Activated naive CD4-positive, alpha-beta T cell treated with anti-CD3 and anti-CD28 coated beads, Interleukin-2, amount 50 U/mL, for 24 hours (primary cell): ENCODE results near the gene TMEM125.

Experiments
- H3K27ac Mint-ChIP-seq: one replicate; pipeline ENCODE4 v1.8.0; 2021; ENCODE audit warnings: mild to moderate bottlenecking, mixed read lengths
- H3K27me3 Mint-ChIP-seq: one replicate; pipeline ENCODE4 v1.8.0; 2021; ENCODE audit warnings: mixed read lengths
- H3K36me3 Mint-ChIP-seq: one replicate; pipeline ENCODE4 v1.8.0; 2021; ENCODE audit warnings: mixed read lengths
- H3K4me1 Mint-ChIP-seq: one replicate; pipeline ENCODE4 v1.8.0; 2021; ENCODE audit warnings: mixed read lengths
- H3K4me3 Mint-ChIP-seq: one replicate; pipeline ENCODE4 v1.8.0; 2021; ENCODE audit warnings: mild to moderate bottlenecking, mixed read lengths
- H3K9me3 Mint-ChIP-seq: one replicate; pipeline ENCODE4 v1.8.0; 2021; ENCODE audit warnings: mixed read lengths

Gene TMEM125

GRCh38 chr1:43238991-43239469, 30.8 kb upstream of the TMEM125 start:
- H3K27me3 Mint-ChIP-seq, result no peaks in the 10 kb centered on the region
- H3K9me3 Mint-ChIP-seq, result peaks cover 4% of the 10 kb centered on the region
- no peaks in the 10 kb centered on the region for H3K36me3 Mint-ChIP-seq
- H3K4me1 Mint-ChIP-seq, result no peaks in the 10 kb centered on the region
- no peak overlapping the region for H3K27ac Mint-ChIP-seq
- no peak overlapping the region for H3K4me3 Mint-ChIP-seq

DNA sequence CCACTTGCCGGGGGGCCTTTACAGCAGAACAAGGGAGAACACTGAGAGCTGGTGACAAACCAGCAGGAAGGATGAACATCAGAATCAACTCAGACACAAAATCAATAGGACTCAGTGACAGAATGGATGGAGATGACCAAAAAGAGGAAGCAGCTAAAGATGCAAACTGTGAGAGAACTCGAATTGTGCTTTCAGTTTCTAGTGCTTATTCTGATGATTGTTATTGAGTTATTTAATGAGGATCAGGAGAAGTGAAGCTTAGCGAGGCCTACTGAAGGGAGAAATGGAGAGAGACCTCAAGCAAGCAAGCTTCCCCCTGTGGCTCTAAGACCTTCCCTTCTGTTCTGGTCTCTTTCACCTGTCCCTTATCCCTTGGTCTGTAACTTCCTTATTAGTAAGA, 30.3 kb upstream of the TMEM125 start:
- Mint-ChIP-seq H3K27me3 (no peaks in the 10 kb centered on the region), H3K9me3 (peaks cover 4% of the 10 kb centered on the region), H3K4me3 (no peak overlapping the region), H3K4me1 (no peaks in the 10 kb centered on the region), H3K36me3 (no peaks in the 10 kb centered on the region), H3K27ac (no peak overlapping the region)

- H3K36me3 Mint-ChIP-seq, result no peaks in the 10 kb centered on the region
- no peaks in the 10 kb centered on the region for H3K27me3 Mint-ChIP-seq
- peaks cover 4% of the 10 kb centered on the region for H3K9me3 Mint-ChIP-seq
- H3K4me3 Mint-ChIP-seq, result no peak overlapping the region
- H3K27ac Mint-ChIP-seq, result no peak overlapping the region
- no peaks in the 10 kb centered on the region for H3K4me1 Mint-ChIP-seq
These were observed 28.4 kb upstream of the TMEM125 start for GRCh38 chr1:43241413-43241836.

DNA sequence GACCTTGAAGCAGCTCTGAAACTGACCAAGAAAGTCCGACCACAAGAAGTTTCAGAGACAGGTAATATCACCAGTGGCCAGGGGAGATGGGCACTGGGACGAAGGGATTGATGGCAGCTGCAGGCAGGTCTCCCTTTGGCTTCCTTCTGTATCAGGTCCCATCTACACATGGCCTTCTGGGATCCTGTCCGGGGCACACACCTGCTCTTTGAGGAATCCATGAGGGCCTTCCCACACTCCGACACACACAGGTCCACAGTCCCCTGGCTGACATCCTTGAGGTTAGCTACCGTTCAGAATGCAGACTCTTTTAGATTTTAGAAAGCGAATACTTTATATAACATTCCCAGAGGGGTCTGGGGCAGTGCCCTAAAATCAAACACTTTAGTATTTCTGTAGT, 26.5 kb upstream of the TMEM125 start:
- peaks cover 1% of the 10 kb centered on the region for H3K27me3 Mint-ChIP-seq
- no peaks in the 10 kb centered on the region for H3K36me3 Mint-ChIP-seq
- no peaks in the 10 kb centered on the region for H3K4me1 Mint-ChIP-seq
- H3K9me3 Mint-ChIP-seq, result peaks cover 4% of the 10 kb centered on the region
- H3K27ac Mint-ChIP-seq, result no peak overlapping the region
- no peak overlapping the region for H3K4me3 Mint-ChIP-seq

DNA sequence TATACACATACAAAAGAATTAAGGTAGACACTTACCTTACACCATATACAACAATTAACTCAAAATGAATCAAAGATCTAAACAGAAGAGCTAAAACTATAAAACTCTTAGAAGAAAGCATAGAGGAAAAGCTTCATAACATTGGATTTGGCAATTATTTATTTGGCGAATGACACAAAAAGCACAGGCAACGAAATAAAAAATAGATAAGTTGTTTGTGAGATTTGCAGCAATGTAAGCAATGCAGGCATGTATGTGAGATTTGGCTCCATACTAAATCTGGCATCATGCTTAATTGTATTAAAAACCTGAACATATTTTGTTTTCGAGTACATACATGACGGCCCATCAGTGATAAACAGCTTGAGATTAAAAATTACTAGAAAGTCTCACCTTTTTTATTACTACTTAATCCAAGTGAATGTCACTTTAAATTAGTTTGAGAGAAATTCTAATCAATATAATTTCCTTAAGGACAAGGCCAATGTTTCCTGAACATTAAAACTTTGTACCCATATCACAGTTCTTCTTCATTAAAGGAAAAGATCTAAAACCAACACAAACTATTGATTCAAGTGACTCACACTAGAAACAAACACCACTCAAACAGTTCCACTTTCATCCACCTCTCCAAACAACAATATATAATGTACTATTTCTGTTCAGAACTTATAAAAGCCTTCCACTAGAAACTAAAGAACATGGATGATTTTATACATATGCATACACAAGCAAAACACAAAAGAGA, 23.1 kb upstream of the TMEM125 start:
- no peak overlapping the region for H3K27ac Mint-ChIP-seq
- H3K27me3 Mint-ChIP-seq, result peaks cover 3% of the 10 kb centered on the region
- H3K4me1 Mint-ChIP-seq, result no peaks in the 10 kb centered on the region
- no peaks in the 10 kb centered on the region for H3K9me3 Mint-ChIP-seq
- no peak overlapping the region for H3K4me3 Mint-ChIP-seq
- no peaks in the 10 kb centered on the region for H3K36me3 Mint-ChIP-seq

GRCh38 chr1:43247256-43247921, 22.4 kb upstream of the TMEM125 start:
- no peaks in the 10 kb centered on the region for H3K4me1 Mint-ChIP-seq
- H3K36me3 Mint-ChIP-seq, result no peaks in the 10 kb centered on the region
- peaks cover 3% of the 10 kb centered on the region for H3K27me3 Mint-ChIP-seq
- no peak overlapping the region for H3K4me3 Mint-ChIP-seq
- no peaks in the 10 kb centered on the region for H3K9me3 Mint-ChIP-seq
- no peak overlapping the region for H3K27ac Mint-ChIP-seq

DNA sequence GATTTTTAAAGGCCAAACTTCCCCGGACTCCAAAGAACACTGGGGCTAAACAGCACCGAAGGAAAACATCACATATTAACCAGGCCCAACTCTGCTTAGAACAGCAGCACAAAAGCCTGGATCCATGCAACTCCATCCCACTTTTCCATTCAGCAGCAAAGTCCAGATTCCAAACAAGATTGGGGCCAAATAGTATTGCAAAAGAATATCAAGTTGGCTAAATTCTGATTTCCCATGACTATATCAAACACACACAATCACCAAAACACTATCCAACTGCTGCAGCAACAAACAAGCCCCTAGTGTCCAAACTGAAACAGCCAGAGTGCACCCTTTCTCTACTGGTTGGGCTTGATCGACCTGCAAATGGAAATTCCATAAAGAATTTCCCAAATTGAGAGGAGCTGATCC, 19.4 kb upstream of the TMEM125 start:
- H3K27ac Mint-ChIP-seq, result no peak overlapping the region
- no peaks in the 10 kb centered on the region for H3K36me3 Mint-ChIP-seq
- H3K4me3 Mint-ChIP-seq, result no peak overlapping the region
- no peaks in the 10 kb centered on the region for H3K4me1 Mint-ChIP-seq
- H3K27me3 Mint-ChIP-seq, result peaks cover 3% of the 10 kb centered on the region
- H3K9me3 Mint-ChIP-seq, result no peaks in the 10 kb centered on the region

DNA sequence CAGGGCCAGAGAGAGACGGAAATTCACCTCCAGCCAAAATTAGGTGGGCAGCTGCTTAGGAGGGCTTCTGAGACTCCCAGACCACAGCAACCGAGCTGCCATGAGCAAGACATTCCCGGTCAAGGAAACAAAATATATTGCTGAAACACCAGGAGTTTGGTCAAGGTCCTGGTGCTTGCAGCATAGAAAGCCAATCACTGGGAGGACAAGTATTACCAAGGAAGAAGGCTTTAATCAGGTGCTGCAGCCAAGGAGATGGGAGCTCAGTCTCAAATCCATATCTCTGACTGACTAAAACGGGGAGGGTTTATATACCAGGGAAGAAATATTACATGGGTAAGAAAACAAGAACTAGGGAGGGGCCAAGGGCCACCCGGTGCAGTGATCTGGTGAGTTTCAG, 18.8 kb upstream of the TMEM125 start:
- Mint-ChIP-seq H3K27me3 (peaks cover 3% of the 10 kb centered on the region), H3K9me3 (no peaks in the 10 kb centered on the region), H3K36me3 (no peaks in the 10 kb centered on the region), H3K27ac (no peak overlapping the region), H3K4me3 (no peak overlapping the region), H3K4me1 (no peaks in the 10 kb centered on the region)

DNA sequence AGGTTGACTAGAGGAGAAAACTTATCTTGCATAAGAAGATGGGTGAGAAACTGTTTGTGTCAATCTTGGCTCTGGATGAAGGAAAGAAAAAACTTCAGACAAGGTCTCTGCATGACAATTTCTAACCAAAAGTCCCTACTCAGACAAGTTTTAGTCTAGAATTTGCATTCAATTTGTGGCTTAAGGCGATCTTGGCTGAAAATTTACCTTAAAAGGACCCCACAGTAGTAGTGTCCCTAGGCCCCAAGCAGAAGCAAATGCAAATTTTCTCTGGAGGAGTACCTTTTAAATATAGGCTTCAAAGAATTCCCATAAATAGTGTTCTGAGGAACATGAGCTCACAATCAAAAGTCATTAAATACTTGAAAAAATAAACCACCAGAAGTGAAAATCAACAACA, 17.6 kb upstream of the TMEM125 start:
- H3K27ac Mint-ChIP-seq, result no peak overlapping the region
- no peaks in the 10 kb centered on the region for H3K9me3 Mint-ChIP-seq
- H3K36me3 Mint-ChIP-seq, result no peaks in the 10 kb centered on the region
- no peaks in the 10 kb centered on the region for H3K4me1 Mint-ChIP-seq
- no peak overlapping the region for H3K4me3 Mint-ChIP-seq
- H3K27me3 Mint-ChIP-seq, result peaks cover 2% of the 10 kb centered on the region

DNA sequence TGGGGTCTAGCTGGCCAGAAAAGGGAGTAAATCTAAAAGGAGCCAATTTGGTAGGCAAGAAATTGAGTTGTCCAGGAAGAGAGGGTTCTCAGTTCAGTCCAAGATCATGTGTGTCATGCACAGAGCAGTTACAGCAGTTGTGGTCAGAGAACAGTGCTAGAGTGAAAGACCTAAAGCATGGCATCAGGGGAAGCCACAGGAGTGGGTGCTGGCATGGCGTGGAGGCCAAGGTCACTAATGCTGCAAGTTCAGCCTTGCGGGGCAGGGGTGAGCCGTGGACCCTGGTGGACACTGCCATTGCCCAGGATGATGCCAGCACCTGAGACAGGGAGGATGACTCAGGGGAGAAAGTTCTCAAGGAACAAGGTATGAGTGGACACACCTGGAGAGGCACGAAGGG, 16.6 kb upstream of the TMEM125 start:
- Mint-ChIP-seq H3K27ac (no peak overlapping the region), H3K36me3 (no peaks in the 10 kb centered on the region), H3K4me3 (no peak overlapping the region), H3K4me1 (no peaks in the 10 kb centered on the region), H3K27me3 (peaks cover 2% of the 10 kb centered on the region), H3K9me3 (no peaks in the 10 kb centered on the region)

GRCh38 chr1:43253876-43254275, 15.9 kb upstream of the TMEM125 start:
- Mint-ChIP-seq H3K27me3 (peaks cover 2% of the 10 kb centered on the region), H3K36me3 (no peaks in the 10 kb centered on the region), H3K4me3 (no peak overlapping the region), H3K4me1 (no peaks in the 10 kb centered on the region), H3K9me3 (no peaks in the 10 kb centered on the region), H3K27ac (no peak overlapping the region)

DNA sequence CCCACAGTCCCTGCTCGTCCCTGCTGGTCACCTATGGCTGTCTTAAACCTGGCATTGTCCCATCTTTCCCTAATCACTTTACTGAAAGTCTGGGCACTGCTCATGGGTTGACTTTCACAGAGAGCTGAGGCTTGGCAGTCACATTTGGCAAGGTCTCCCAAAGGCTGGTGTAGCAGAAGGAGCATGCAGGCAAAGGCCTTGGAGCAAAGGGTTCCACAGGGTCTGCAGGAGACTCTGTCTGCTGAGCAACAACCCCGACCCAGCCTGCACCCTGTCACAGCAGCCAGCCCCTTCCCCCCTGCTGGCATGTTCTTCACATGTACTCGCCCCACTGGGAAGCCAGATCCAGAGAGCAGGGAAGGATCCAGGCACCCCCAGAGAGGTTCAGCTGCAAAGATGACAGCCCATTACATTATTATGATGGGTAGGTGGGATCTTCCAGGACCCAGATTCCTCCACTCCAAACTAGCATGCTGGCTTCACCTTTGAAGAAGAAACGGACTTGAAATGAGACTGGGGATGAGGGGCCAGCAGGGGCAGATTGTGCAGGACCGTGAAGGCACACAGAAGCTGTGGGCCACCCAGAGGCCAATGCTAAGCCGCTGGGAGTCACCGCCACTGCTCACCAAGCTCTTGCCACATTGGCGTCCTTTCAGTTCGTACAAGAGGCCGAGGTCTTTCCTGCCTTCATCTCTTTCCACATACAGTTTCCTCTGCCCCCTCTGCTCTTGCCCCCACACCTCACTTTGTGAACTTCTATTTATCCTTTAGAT, 14.2 kb upstream of the TMEM125 start:
- Mint-ChIP-seq H3K4me1 (no peaks in the 10 kb centered on the region), H3K27ac (no peak overlapping the region), H3K27me3 (peaks cover 2% of the 10 kb centered on the region), H3K36me3 (no peaks in the 10 kb centered on the region), H3K4me3 (no peak overlapping the region), H3K9me3 (no peaks in the 10 kb centered on the region)

DNA sequence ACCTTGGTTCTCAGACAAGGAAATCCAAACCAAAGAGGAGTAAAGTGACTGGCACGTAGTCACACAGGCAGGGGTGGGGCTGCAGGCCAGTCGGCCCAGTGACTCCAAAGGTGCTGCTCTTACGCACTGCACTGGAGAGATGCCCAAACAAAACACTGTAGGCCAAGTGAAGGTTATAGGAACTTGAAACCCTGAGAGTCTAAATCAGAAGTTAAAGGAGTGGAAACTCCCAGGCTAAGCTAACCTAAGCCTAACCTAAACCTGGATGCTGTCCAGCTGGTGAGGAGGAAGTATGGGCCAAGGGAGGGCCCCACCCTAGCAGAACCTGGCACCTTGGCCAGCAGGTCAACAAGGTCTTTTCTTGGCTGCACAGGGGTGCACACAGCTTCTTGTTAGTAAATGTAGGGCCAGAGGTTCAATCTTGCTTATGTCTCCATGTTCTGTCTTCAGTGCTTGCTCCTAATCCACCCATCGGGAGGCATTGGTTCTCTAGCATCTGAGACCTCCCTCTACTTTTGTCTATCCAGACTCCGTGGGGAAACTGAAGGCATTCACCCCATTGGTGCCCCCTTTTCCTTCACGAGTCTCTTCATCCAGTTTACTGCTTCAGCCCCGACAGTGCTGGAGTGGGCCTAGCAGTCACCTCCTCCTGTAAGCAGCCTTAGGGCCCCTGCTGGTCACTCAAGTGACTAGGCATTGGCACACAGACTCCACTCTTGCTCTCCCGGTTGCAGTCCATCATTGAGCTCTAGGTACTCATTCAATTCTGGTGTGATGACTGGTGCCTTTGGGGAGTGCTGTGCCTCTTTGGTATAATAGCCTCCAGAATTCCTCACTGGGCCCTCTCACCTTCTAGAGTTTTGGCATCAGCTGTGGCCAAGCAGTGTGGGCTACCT, 12.9 kb upstream of the TMEM125 start:
- Mint-ChIP-seq H3K27ac (no peak overlapping the region), H3K4me1 (no peaks in the 10 kb centered on the region), H3K36me3 (no peaks in the 10 kb centered on the region), H3K9me3 (no peaks in the 10 kb centered on the region), H3K4me3 (no peak overlapping the region), H3K27me3 (no peaks in the 10 kb centered on the region)

- Mint-ChIP-seq H3K9me3 (peaks cover 5% of the 10 kb centered on the region), H3K4me1 (no peaks in the 10 kb centered on the region), H3K4me3 (no peak overlapping the region), H3K27ac (no peak overlapping the region), H3K27me3 (no peaks in the 10 kb centered on the region), H3K36me3 (no peaks in the 10 kb centered on the region)
These were observed 11.4 kb upstream of the TMEM125 start for GRCh38 chr1:43258370-43258769.

DNA sequence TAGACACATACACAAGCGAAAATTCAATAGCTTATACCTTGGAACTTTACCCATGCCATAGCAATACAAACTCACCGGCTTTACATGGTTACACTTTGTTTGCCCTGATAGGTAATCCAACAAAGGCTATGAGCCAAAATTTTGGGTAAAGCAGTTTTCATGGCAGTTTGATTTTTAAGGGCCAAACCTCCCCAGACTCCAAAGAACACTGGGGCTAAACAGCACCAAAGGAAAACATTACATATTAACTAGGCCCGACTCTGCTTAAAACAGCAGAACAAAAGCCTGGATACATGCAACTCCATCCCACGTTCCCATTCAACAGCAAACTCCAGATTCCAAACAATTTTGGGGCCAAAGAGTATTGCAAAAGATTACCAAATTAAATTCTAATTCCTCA, 4.4 kb upstream of the TMEM125 start:
- Mint-ChIP-seq H3K27me3 (peaks cover 5% of the 10 kb centered on the region), H3K9me3 (peaks cover 11% of the 10 kb centered on the region), H3K4me3 (no peak overlapping the region), H3K4me1 (peaks cover 3% of the 10 kb centered on the region), H3K36me3 (peaks cover 3% of the 10 kb centered on the region), H3K27ac (no peak overlapping the region)
